ENCODE measurements around the gene GBP3.

The GBP3 gene

GRCh38 chr1:89001510-89001909 lies 21.2 kb downstream of the GBP3 start:
- no peak overlapping the region for H3K4me3 ChIP-seq (ENCODE audit: low read depth, low read length)
- DNase-seq (ENCODE audit: low read depth): no peak
- TF ChIP-seq, protein P1, sequence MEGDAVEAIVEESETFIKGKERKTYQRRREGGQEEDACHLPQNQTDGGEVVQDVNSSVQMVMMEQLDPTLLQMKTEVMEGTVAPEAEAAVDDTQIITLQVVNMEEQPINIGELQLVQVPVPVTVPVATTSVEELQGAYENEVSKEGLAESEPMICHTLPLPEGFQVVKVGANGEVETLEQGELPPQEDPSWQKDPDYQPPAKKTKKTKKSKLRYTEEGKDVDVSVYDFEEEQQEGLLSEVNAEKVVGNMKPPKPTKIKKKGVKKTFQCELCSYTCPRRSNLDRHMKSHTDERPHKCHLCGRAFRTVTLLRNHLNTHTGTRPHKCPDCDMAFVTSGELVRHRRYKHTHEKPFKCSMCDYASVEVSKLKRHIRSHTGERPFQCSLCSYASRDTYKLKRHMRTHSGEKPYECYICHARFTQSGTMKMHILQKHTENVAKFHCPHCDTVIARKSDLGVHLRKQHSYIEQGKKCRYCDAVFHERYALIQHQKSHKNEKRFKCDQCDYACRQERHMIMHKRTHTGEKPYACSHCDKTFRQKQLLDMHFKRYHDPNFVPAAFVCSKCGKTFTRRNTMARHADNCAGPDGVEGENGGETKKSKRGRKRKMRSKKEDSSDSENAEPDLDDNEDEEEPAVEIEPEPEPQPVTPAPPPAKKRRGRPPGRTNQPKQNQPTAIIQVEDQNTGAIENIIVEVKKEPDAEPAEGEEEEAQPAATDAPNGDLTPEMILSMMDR (IDR thresholded peaks at IDR 0.05; ENCODE audit: low read depth, low read length, missing control alignments): no peak

DNA sequence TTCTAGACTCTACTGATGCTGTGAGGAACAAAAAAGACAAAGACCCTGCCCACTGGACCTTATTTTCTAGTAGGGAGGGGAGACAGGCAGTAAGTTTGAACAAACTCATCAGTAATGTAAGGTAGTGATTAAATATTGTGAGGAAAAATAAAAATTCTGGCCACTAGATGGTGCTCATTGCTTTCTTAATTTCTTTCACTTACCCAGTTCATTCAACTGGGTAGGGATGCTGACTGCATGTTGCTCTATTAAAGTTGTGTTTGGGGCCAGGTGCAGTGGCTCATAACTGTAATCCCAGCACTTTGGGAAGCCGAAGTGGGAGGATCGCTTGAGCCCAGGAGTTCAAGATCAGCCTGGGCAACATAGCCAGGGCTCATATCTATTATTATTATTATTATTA lies 23.9 kb downstream of the GBP3 start:
- DNase-seq (ENCODE audit: low read depth): peak; percentile 34
- no peak overlapping the region for H3K4me3 ChIP-seq (ENCODE audit: low read depth, low read length)
- TF ChIP-seq, protein P1 (IDR thresholded peaks at IDR 0.05; ENCODE audit: low read depth, low read length, missing control alignments): peak; percentile 40

DNA sequence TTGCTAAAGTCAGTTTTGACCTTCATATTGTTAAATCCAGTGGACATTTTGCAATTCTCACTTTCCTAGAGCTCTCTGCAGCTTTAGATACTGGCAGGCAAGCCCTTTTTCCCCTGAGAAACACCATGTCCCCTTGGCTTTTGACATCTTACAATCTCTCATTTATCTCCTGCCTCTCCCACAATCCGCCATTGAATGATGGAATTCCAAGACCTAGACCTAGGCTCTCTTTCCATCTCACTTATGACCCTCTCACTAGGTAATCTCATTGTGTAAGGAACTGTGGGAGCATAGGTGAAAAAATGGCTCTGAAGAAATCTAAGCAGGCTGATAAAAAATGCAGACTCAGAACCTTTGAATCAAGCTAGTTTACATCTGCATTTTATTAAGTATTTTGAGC lies 32.2 kb downstream of the GBP3 start:
- DNase-seq (ENCODE audit: low read depth): no peak
- TF ChIP-seq, protein P1 (IDR thresholded peaks at IDR 0.05; ENCODE audit: low read depth, low read length, missing control alignments): no peak
- H3K4me3 ChIP-seq (ENCODE audit: low read depth, low read length): no peak overlapping the region

- TF ChIP-seq, protein P1 (IDR thresholded peaks at IDR 0.05; ENCODE audit: low read depth, low read length, missing control alignments): no peak
- no peak overlapping the region for H3K4me3 ChIP-seq (ENCODE audit: low read depth, low read length)
- DNase-seq (ENCODE audit: low read depth): no peak
Observed at GRCh38 chr1:88985692-88986091, 37.0 kb downstream of the GBP3 start.

DNA sequence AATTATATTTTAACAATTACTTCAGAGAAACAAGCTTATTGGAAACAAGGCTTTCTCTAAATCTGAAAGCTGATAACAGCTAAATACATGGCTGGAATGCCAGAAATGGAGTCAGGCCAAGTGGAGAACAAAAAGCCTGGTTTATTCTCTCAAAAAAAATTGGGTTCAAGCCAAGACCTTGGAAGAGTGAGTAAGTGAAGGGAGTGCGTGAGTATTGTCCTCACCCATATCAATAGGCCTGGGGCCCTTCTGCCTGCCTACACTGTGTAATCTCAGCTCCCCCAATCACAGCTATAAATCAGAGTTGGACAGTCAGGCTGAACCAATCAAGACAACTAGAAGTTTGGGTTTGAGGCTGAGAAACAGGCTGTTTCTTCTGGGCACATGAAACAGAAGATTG lies 37.6 kb downstream of the GBP3 start:
- TF ChIP-seq, protein P1 (IDR thresholded peaks at IDR 0.05; ENCODE audit: low read depth, low read length, missing control alignments): no peak
- H3K4me3 ChIP-seq (ENCODE audit: low read depth, low read length): no peak overlapping the region
- DNase-seq (ENCODE audit: low read depth): no peak

DNA sequence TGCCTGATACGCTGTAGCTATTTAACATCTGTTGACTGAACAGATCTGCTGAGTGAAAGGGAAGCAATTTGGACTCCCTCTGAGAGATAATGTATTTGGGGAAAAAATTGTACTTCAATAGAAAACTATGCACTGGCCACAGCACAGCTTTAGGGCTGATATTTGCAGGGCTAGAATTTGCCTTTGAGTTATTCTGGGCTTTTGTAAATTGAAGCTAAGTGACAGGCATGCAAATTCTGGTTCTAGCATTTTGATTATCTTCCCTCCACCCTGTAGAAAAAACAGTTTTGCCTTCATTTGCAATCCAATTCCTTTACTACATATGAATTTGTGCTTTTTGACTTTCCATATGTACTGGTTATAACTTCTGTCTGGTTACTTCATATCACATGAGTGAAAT lies 38.1 kb downstream of the GBP3 start:
- H3K4me3 ChIP-seq (ENCODE audit: low read depth, low read length): peak overlapping the region; percentile 43; the same call in 1 of the 2 replicates

More for the DNA sequence above, 38.1 kb downstream of the GBP3 start:
- TF ChIP-seq, protein P1 (IDR thresholded peaks at IDR 0.05; ENCODE audit: low read depth, low read length, missing control alignments): no peak
- peak; percentile 29 for DNase-seq (ENCODE audit: low read depth)
